GM18499 (cell line): ENCODE measurements around the gene ADRA2A.

Source experiments
- ATAC-seq: cut with Tn5 transposase; IDR thresholded peaks from one replicate; pipeline ENCODE4 v1.9.1; 2021; ENCODE audit warnings: moderate number of reproducible peaks; ENCODE audit not compliant: insufficient read depth, unreplicated experiment

ADRA2A gene

GRCh38 chr10:111107846-111108245 lies 31.0 kb downstream of the ADRA2A start:
- ATAC-seq: no peak

DNA sequence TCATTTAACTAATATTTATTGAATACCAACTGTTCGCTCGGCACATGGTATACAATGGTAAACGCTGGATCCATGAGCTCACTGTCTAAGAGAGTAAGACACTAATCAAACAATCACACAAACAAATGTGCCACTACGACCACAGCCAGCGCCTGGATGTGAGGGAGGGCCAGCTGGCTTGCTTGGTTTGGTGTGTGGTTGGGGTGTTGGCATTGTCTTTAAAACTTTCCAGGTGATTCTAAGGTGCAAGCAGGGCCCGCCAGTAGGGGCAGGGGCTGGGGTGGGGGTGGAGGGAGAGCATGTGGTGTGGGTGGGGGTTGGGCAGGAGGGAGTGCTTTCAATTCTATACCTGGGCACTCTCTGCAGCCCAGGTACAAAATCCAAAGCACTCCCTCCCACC lies 31.6 kb downstream of the ADRA2A start:
- no peak for ATAC-seq

DNA sequence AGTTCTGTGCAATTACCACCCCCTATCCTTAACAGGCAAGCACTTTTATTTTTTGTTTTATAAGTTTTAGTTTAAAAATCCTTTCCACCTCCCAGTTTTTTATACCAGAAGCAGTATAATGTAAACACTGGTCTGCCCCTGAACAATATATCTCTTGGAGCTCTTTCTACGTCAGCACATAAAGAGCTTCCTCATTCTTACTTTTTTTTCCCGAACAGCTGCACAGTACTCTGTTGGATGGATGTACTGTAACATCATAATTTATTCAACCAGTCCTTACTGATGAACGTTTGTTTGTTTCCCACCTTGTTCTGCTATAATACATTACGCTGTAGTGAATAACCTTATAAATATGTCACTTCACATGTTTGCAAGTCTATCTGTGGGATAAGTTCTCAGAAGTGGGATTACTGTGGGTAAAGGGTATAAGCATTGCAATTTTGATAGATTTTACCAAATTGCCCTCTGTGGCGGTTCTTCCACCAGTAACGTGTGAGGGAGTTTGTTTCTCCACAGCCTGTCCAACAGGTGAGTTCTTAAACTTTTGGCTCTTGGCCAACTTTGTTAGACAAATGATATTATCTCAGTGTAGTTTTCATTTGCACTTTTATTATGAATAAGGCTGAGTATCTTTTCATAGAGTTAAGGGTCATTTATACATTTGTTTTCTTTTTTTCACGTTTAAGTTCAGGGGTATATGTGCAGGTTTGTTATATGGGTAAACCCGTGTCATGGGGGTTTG lies 32.8 kb downstream of the ADRA2A start:
- ATAC-seq: no peak

GRCh38 chr10:111110771-111111170 lies 33.9 kb downstream of the ADRA2A start:
- no peak for ATAC-seq

DNA sequence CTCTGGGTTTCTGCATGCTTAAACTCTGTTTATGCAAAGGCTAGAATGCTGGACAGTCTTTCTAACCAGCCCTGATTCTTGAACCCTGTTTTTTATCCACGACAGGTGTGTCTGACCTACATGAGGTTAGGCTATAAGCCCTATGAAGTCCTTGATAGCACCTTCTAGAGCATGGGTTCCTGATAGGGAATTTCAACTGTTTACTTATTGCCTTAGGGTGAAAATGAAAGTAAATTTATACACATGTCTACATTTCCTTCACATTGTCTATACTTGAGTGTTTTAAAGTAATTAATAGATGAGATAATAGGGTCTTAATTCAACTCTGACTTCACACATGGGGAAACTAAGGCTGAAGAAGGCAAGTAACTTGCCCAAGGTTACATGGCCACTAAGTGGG lies 35.5 kb downstream of the ADRA2A start:
- no peak for ATAC-seq

DNA sequence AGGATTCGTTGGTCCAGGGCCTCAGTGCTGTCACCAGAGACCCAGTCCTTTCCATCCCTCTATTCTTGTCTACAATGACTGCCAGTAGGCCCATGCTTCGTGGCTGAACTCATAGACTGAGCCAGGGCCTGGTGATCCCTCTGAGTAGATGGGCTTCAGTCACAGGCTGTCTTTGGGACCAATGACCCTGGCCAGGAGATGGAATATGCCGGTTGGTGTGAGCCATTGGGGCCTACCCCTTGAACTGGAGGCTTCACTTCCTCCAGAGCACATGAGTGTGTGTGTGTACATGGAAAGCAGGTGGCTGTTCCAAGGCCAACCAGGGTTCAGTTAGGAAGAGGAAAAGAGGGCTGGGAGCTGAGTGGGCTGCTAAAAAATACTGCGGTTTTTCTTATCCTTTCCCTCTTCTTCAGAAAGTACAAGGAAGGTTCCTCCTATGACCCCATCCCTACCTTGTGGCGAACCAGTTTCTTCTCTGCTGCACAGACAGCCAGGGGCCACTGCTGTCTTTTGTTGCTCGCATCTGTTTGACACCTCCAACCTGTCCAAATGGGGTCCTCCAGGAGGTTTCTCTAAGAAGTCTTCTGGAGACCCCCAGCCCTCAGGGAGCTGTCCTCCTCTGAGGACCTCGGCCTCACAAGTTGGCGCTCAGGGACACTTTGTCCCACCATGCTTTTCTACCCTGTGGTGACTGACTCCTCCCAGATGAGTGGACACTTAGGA lies 36.6 kb downstream of the ADRA2A start:
- ATAC-seq: no peak

GRCh38 chr10:111113961-111114757 lies 37.3 kb downstream of the ADRA2A start:
- ATAC-seq: no peak

DNA sequence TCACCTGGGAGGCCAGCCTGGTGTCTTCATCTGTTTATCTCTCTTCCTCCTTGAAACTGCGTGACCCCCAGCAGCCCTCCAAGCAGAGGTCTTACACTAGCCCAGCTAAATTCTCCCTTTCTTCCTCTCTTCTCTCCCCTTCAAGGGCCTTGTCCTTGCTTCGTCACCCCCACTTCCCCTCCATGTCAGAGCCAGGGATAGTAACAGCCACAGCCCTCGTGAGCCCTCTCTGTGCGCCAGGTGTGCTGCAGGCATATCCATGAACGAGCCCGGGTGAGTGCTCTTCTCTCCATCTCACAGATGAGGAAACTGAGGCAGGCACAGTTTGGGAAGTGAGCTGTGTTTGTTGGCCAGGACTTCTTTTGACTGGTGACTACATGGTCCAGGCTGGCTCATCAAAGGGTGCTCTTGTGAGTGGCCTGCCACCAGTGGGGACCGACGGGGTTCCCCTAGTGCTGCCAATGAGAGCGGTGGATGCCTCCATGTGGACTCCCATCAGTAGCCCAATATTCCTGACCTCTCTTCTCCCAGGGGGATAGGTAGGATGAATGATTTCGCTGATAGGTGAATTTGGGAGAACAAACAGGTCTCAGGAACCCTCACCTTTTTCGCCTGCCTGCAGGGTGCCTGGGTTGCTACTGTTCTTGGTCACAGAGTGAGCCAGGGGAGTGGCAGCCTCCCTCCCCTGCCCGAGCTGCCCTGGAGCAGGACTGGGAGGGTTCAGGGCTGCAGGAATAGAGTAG lies 38.1 kb downstream of the ADRA2A start:
- ATAC-seq: no peak

- no peak for ATAC-seq
These were observed 39.4 kb downstream of the ADRA2A start for GRCh38 chr10:111116211-111116610.

DNA sequence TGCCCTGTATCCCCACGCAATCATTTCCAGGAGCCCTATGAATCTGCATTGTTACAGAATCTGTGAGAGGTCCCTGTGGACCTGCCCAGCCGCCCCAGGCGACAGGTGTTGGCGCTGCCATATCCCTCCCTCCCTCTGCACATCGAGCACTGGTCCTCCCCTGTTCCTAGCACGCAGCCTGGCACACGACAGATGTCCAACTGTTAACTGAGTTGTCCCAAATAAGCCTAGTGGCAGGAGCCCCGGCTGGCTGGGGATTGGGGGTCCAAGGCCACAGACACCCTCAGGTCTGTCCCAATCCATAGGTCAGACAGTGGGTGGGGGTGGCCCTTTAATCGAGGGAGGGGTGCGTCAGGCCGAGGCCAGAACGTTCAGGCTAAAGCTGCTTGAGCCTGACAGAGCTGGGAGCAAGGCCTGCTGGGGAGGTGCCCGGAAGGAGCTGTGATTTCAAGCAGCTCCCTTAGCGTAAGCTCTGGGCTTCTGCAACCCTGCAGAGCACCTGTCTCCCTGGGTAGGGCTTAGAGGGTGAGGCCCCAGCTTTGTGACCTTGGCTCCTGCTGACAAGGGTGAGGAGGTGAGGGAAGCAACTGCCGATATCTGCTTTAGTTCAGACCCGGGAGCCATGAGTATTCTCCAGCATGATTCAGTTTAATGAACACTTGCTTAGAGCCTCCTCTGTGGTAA lies 40.1 kb downstream of the ADRA2A start:
- ATAC-seq: no peak

DNA sequence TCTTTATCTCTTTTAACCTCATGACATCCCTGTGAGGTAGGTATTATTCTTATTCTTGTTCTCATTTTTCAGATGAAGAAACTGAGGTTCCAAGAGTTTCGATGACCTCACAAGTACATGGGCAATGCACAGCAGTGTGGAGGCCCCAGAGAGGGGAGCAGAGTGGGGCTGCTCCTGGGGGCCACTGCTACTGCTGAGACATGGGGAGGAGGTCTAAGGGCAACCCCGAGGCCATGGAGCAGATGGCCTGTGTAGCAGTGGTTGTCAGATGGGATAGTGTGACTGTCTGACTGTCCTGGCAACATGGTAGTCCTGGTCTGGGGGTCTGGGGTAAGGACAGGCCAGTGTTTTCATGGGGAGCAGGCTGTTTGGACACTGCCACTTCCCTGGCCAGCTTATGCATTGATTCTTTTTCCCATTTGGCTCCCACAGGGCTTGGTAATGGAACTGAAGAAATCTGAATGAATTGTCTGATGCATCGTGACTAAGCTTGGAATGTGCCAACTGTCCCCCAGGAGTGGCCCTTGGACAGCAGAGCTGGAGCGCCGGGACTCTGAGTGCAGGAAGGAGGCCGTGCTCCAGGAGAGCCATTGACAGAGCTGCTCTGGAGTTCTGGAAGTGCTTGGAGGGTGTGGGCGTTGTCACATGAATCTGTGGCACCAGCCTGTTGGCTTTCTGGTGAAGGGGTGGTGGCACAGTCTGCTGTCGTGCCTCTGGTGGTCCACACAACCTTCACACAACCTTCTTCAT lies 40.9 kb downstream of the ADRA2A start:
- no peak for ATAC-seq

GRCh38 chr10:111118758-111119157 lies 41.9 kb downstream of the ADRA2A start:
- no peak for ATAC-seq

GRCh38 chr10:111119637-111120036 lies 42.8 kb downstream of the ADRA2A start:
- no peak for ATAC-seq

DNA sequence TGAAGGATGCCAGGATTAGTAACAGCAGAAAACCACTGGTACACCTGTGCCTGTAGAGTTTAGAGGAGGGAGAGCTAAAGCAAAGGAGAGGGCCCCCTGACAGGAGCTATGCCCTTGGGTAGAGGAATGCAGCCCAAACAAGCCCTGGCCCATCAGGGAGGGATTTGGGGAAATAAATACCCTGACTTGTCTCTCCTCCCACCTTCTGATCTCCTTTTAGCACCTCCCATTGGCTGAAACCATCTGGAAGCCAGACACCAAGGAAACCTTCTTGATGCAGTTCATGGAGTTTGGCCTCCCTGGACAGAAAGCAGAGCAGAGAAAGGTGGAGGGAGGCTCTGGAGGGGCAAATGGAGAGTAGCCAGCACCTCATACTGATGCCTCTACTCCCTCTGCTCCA lies 45.3 kb downstream of the ADRA2A start:
- ATAC-seq: no peak

DNA sequence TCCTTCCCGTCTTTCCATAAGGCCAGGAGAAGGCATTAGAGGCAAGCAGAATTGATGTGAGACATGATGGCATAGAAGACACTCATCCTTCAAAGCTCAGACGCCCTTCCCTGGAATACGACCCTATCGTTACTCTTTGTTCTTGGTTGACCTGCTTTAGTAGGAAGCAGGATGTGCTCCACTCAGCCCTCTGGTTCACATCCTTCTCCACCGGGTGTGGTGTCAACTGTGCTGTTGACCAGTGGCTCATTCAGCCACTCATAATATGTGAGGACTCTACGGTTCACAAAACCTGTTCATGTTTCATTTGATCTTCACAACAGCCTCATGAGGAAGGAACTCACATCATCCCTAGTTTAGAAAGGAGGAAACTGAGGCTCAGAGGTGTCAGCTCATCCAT lies 47.1 kb downstream of the ADRA2A start:
- no peak for ATAC-seq

DNA sequence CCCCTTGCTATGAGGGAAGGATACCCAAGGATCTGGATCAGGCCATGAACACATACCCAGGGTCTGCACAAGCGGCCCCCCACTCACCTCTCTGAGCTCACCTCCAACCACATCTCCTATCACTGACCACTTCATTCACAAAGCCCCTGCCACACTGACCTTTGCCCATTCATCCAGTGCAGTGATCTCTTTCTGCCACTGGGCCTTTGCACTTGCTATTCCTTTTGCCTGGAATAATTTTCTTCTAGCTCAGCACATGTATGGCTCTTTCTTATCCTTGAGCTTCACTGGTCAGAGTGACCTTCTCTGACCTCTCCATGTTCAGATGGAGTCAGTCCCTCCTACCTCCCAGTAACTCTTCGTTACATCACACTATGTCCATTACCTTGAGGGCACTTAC lies 48.3 kb downstream of the ADRA2A start:
- ATAC-seq: no peak

- ATAC-seq: no peak
These were observed 49.2 kb downstream of the ADRA2A start for GRCh38 chr10:111126077-111126476.

GRCh38 chr10:111127081-111127848 lies 50.4 kb downstream of the ADRA2A start:
- ATAC-seq: no peak
